NCI-H2029 (cell line): ENCODE results near the gene GFI1B.
A peak's percentile ranks its signal among the peaks of the same experiment; 100 is the strongest.

ENCODE experiments used
- DNase-seq: peaks from one replicate; lab custom pipeline; 2025; lab: John Stamatoyannopoulos, UW

The GFI1B gene

GRCh38 chr9:133009906-133010582 is 31.6 kb downstream of the GFI1B start:
- no peak for DNase-seq

- no peak for DNase-seq
Measured at GRCh38 chr9:133014696-133015095, 36.2 kb downstream of the GFI1B start.

GRCh38 chr9:133023117-133023890 is 44.8 kb downstream of the GFI1B start:
- no peak for DNase-seq

DNA sequence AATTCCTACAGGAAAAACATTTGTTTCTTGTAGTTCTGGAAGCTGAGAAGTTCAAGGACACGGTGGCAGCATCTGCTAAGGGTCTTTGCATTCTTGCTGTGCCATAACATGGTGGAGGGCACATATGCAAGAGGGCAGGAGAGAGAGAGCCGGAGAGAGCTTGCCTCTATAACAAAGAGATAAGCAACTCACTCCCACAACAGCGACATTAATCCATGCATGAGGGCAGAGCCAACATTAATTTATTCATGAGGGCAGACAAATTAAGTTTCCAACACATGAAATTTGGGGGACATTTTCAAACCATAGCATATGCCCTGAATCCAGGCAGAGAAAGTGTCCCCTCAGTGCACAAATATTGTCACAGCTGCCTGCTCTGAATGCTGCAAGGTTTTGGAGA is 47.9 kb downstream of the GFI1B start:
- no peak for DNase-seq

GRCh38 chr9:133027134-133027533 is 48.6 kb downstream of the GFI1B start:
- no peak for DNase-seq

DNA sequence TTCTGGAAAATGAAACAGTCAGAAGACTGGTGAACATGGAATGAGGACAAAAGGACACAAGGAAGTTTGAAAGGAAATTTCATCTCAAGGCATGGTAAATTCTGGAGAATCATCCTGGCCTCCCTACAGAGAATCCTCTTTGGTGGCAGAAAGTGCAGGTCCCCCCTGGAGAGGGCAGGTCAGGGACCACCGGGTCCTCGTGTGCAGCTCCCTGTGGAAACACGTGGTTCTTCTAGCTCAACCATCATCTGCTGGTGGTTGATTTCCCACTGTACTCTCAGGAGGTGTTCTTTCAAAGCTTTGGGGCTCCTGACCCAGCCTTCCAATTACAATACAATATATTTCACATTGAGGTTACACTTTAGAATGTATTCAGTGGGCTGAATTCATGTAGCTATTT is 49.7 kb downstream of the GFI1B start:
- DNase-seq, result no peak

DNA sequence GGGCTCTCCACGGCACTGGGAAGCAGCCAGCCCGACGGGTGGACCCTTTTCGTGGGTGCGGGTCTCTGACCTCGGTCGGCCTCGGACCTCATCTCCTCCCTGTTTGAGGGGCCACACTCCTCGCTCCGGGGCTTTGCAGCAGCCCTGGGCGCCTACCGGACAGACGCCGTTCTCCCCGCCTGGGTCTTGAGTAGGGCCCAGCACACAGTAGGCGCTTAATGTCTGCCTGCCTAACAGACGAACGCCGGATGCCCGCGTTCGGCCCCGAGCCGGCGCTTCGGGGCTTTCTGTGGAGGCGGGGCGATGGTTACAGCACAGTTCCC is 51.5 kb downstream of the GFI1B start:
- no peak for DNase-seq

- DNase-seq, result peak; percentile 99
Measured at GRCh38 chr9:133030317-133031129, 52.0 kb downstream of the GFI1B start, which contains the start of gene GTF3C5. Gene GTF3C5 (plus strand): TSS chr9:133030997. CDS start chr9:133031012, 15 bp downstream.

DNA sequence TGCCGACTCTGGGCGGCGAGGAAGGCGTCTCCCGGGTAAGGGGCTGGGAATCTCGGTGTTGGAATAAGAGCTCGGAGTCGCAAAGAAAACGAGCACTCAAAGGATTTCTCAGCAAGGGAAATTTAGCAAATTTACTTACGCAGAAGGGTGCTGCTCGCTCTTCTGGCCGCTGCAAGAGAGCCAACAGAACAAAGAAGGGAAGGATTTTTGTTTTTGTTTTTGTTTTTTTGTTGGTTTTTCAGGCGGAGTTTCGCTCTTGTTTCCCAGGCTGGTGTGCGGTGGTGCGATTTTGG is 52.6 kb downstream of the GFI1B start:
- no peak for DNase-seq

DNA sequence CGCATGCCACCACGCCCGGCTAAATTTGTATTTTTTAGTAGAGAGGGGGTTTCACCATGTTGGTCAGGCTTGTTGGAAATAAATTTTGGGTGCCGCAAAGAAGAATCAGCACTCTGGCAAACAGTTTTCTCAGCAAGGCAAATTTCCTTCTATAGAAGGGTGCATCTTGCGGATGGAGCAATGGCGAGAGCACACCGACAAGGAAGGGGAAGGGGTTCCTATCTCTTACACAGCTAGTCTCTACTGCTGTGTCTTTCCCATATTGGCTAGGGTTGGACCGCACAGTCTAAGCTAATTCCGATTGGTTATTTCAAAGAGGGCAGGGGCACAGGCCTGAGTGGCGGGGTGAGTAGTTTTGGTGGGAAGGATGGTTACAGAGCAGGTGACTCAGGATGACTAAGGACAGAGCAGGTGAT is 53.0 kb downstream of the GFI1B start:
- DNase-seq, result no peak

DNA sequence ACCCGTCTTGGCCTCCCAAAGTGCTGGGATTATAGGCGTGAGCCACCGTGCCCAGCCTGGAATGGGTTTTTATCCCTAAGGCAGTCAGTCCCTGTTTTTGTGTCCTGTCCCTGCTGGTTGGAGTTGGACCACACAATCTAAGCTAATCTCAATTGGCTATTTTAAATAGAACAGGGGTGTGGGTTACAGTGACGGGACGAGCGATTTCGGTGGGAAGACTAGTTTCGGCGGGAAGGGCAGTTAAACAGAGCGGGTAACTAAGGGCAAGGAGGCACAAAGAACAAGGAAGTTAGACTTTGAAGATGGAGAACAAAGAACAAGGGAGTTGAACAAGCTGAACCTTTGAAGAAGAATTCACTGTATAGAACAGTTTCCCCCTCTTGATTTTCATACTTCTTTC is 53.7 kb downstream of the GFI1B start:
- DNase-seq, result no peak

- DNase-seq, result no peak
Measured at GRCh38 chr9:133035669-133036068, 57.2 kb downstream of the GFI1B start.

GRCh38 chr9:133037775-133038515 is 59.5 kb downstream of the GFI1B start:
- no peak for DNase-seq

DNA sequence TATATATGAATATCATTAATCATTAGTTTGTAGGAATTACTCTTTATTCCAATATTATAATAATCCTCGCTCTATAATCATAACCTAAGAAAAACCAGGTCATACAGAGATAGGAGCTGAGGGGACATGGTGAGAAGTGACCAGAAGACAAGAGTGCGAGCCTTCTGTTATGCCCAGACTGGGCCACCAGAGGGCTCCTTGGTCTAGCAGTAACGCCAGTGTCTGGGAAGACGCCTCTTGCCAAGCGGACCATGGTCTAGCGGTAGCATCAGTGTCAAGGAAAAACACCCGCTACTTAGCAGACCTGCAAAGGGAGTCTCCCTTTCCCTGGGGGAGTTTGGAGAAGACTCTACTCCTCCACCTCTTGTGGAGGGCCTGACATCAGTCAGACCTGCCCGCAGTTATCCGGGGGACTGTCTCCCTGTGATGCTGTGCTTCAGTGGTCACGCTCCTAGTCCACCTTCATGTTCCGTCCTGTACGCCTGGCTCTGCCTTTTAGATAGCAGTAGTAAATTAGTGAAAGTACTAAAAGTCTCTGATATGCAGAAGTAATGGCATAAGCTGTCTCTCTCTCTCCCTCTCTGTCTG is 62.5 kb downstream of the GFI1B start:
- DNase-seq, result peak; percentile 22
